ENCODE data around the gene PCNX2. TPM values are rescaled to one million over a fixed set of nuclear protein-coding genes. Genes with fewer than 3 reads are reported as not detected.

Gene PCNX2
- total RNA-seq, 1 donor from 2014 or later: 18.4 TPM

- Mint-ChIP-seq H3K4me1 (ENCODE audit: unreplicated experiment) (no peaks in the 10 kb centered on the region), H3K9me3 (no peaks in the 10 kb centered on the region), H3K4me3 (no peak overlapping the region), H3K27me3 (peaks cover 4% of the 10 kb centered on the region), H3K36me3 (no peaks in the 10 kb centered on the region), H3K27ac (no peak overlapping the region)
- TF ChIP-seq CTCF (conservative IDR thresholded peaks at IDR 0.05): no peak
- no peak for DNase-seq (ENCODE audit: extremely low spot score, unreplicated experiment)
These were observed 18.1 kb upstream of the PCNX2 start for GRCh38 chr1:233313434-233314155.

- Mint-ChIP-seq H3K27me3 (peaks cover 6% of the 10 kb centered on the region), H3K4me3 (no peak overlapping the region), H3K36me3 (no peaks in the 10 kb centered on the region), H3K9me3 (no peaks in the 10 kb centered on the region), H3K27ac (no peak overlapping the region), H3K4me1 (ENCODE audit: unreplicated experiment) (no peaks in the 10 kb centered on the region)
- TF ChIP-seq CTCF (conservative IDR thresholded peaks at IDR 0.05): peak; percentile 87
- no peak for DNase-seq (ENCODE audit: extremely low spot score, unreplicated experiment)
These were observed 9.1 kb upstream of the PCNX2 start for GRCh38 chr1:233304489-233305102.

- peaks cover 6% of the 10 kb centered on the region for H3K27me3 Mint-ChIP-seq
- H3K27ac Mint-ChIP-seq: no peak overlapping the region
- no peak for TF ChIP-seq CTCF (conservative IDR thresholded peaks at IDR 0.05)
- peaks cover 5% of the 10 kb centered on the region for H3K4me1 Mint-ChIP-seq (ENCODE audit: unreplicated experiment)
- H3K4me3 Mint-ChIP-seq: no peak overlapping the region
- DNase-seq (ENCODE audit: extremely low spot score, unreplicated experiment): no peak
- no peaks in the 10 kb centered on the region for H3K9me3 Mint-ChIP-seq
- H3K36me3 Mint-ChIP-seq: no peaks in the 10 kb centered on the region
These were observed 4.8 kb upstream of the PCNX2 start for GRCh38 chr1:233300326-233300725.

GRCh38 chr1:233299450-233299849 lies 3.9 kb upstream of the PCNX2 start:
- Mint-ChIP-seq H3K4me1 (ENCODE audit: unreplicated experiment) (peaks cover 11% of the 10 kb centered on the region), H3K9me3 (no peaks in the 10 kb centered on the region), H3K36me3 (no peaks in the 10 kb centered on the region), H3K27me3 (peaks cover 6% of the 10 kb centered on the region), H3K4me3 (no peak overlapping the region), H3K27ac (no peak overlapping the region)
- TF ChIP-seq CTCF (conservative IDR thresholded peaks at IDR 0.05): no peak
- no peak for DNase-seq (ENCODE audit: extremely low spot score, unreplicated experiment)

GRCh38 chr1:233295975-233296322 lies 424 bp upstream of the PCNX2 start:
- Mint-ChIP-seq H3K27me3 (no peaks in the 10 kb centered on the region), H3K9me3 (no peaks in the 10 kb centered on the region), H3K4me3 (peak overlapping the region; percentile 88), H3K36me3 (no peaks in the 10 kb centered on the region), H3K27ac (no peak overlapping the region), H3K4me1 (ENCODE audit: unreplicated experiment) (peaks cover 11% of the 10 kb centered on the region)
- no peak for TF ChIP-seq CTCF (conservative IDR thresholded peaks at IDR 0.05)
- DNase-seq (ENCODE audit: extremely low spot score, unreplicated experiment): no peak

Measured in type B pancreatic cell (in vitro differentiated cells).